Stimulated activated CD4-positive, alpha-beta T cell treated with anti-CD3 and anti-CD28 coated beads, Interleukin-4, amount 100 ng/mL, for 24 hours (primary cell): ENCODE measurements around the gene CYP2J2.
A peak's percentile ranks its signal among the peaks of the same experiment; 100 is the strongest.
"Not testable (repeated sequence)": the region's sequence is repeated elsewhere in the genome, so short reads cannot be mapped to it uniquely, and the experiment has no call there.

Source experiments
- DNase-seq: peaks from one replicate; pipeline ENCODE4 v3.0.0-alpha.2; 2020

Gene CYP2J2, protein sequence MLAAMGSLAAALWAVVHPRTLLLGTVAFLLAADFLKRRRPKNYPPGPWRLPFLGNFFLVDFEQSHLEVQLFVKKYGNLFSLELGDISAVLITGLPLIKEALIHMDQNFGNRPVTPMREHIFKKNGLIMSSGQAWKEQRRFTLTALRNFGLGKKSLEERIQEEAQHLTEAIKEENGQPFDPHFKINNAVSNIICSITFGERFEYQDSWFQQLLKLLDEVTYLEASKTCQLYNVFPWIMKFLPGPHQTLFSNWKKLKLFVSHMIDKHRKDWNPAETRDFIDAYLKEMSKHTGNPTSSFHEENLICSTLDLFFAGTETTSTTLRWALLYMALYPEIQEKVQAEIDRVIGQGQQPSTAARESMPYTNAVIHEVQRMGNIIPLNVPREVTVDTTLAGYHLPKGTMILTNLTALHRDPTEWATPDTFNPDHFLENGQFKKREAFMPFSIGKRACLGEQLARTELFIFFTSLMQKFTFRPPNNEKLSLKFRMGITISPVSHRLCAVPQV

DNA sequence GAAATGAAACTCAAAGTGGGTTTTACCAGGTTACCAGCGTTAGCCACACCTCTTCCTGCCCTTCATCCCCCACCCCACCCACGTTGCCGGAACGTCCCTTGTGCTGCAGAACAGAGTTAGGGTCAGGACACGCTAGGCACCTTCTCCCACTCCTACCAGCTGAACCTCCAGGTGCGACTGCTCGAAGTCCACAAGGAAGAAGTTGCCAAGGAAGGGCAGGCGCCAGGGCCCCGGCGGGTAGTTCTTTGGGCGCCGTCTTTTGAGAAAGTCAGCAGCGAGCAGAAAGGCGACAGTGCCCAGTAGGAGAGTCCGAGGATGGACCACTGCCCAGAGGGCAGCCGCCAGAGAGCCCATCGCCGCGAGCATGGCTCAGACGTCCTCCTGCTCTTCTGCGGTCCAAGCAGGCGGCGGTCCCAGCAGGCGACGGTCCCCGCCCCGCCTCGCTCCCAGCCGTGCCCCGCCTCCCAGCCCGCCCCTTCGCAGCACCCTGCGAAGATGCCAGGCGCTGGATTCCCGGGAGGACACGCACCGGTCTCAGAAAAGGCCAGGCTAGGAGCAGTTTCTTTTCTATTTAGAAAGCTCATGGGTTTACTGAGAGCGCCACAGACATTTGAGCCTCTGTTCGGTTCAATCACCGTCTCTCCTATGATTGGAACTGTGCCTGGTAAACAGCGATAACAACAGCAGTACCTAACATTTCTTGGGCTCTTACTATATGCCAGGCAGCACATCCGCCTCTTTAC lies at the start of gene CYP2J2:
TSS of gene CYP2J2 (minus strand) at position 393 of the 743 bp plus-strand sequence. CDS start at position 366, 27 bp downstream.
- DNase-seq, result peak; percentile 36

DNA sequence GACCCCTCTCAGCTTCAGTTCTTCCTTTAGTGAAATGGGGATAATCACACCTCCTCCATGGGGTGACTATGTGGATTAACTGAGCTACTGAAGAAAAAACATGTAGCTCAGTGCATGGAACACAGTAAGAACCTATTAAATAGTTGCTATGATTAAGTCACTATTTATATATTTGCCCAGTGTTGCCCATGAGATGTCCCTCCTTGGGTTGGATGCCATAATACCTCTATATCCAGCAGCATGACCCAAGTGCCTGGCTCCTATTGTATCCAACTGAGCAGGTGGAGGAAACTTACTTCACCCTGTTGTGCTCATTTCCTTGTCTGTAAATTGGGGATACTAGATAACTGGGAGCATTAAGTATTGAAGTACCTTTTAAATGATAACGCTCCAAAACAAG lies 47.1 kb upstream of the CYP2J2 start:
- no peak for DNase-seq

DNA sequence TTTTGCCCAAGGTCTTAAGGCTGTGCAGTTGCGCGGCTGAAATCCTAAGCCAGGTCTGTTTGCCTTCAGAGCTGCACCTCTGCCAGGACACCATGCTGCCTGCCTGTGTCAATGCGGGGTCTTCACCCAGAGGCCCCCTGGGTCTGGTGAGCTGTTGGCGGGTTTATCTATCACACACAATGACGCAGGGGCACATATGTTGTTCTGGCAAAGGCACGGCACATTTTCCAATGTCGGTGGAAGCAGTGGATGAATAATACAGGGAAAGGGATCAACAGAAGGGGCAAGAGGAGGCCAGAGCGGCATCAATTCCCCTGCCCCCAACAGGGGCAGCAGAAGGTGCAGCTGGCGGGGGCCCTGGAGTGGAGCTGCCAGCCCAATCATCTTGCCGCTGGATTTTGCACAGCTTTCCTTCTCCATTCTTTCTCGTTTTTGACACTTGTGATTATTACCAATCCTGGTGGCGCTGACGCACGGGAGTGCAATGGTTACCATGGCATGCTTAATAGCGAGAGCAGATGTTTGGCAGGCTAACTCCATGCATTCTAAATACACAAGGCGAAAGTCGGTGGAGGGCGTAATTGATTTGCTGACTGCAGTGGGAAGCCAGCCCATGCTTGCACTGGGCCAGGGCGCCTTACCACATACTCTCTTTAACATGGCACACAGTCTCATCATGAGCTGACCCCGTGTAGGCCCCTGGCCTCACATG lies 45.8 kb upstream of the CYP2J2 start:
- no peak for DNase-seq

DNA sequence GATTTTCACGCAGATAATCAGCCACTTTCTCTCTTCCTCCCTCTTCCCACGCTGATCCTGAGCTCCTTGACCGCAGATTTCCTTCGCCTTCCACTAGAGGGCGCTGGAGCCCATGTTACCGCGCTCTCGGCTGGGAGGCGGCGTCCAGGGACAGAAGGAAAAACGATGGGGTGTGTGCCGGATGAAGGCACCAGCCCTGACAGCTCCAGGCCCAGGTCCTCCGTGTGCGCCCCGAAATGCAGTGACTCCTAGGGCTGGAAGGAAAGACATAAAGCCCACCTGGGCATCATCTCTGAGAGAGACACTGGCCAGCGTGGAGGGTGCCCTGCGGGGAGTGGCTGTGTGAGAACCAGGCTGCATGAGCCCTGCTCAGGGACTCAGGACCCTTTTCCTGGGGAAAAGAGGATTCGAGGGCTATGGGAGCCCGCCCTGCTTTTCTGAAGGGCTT lies 44.9 kb upstream of the CYP2J2 start:
- DNase-seq, result peak; percentile 43

DNA sequence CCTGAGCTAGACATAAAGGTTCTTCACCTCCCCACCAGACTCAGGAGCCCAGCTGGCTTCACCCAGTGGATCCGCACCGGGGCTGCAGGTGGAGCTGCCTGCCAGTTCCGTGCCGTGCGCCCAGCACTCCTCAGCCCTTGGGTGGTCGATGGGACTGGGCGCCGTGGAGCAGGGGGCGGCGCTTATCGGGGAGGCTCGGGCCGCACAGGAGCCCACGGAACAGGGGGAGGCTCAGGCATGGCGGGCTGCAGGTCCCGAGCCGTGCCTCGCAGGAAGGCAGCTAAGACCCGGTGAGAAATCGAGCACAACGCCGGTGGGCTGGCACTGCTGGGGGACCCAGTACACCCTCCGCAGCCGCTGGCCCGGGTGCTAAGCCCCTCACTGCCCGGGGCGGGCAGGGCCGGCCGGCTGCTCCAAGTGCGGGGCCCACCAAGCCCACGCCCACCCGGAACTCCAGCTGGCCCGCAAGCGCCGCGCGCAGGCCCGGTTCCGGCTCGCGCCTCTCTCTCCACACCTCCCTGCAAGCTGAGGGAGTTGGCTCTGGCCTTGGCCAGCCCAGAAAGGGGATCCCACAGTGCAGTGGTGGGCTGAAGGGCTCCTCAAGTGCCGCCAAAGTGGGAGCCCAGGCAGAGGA lies 43.1 kb upstream of the CYP2J2 start:
- not testable (repeated sequence) for DNase-seq

DNA sequence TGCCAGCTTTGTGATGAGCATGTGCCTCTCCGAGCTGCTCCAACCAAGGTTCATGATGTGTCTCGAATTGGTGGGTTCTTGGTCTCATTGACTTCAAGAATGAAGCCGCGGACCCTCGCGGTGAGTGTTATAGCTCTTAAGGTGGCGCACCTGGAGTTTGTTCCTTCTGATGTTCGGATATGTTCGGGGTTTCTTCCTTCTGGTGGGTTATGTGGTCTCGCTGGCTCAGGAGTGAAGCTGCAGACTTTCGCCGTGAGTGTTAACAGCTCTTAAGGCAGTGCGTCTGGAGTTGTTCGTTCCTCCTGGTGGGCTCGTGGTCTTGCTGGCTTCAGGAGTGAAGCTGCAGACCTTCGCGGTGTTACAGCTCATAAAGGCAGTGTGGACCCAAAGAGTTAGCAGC lies 42.2 kb upstream of the CYP2J2 start:
- DNase-seq, result not testable (repeated sequence)

DNA sequence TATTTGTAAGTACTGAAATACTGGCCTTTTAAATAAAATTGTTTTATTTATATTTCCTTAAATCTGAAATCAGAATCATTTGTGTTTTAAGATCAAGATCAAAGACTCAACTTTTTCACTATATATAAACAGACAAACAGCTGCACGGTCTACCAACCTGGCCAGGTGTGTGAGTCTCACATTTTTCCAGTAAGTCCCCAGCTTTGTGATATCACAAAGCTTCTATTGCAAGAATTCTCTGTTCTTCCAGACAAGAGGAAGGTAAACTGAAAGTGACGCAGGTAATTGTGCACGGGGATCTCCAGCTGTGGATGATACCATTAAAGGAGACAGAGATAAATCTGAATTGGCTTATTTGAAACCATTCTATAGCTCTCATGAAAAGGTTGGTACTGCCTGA lies 41.2 kb upstream of the CYP2J2 start:
- DNase-seq, result no peak

DNA sequence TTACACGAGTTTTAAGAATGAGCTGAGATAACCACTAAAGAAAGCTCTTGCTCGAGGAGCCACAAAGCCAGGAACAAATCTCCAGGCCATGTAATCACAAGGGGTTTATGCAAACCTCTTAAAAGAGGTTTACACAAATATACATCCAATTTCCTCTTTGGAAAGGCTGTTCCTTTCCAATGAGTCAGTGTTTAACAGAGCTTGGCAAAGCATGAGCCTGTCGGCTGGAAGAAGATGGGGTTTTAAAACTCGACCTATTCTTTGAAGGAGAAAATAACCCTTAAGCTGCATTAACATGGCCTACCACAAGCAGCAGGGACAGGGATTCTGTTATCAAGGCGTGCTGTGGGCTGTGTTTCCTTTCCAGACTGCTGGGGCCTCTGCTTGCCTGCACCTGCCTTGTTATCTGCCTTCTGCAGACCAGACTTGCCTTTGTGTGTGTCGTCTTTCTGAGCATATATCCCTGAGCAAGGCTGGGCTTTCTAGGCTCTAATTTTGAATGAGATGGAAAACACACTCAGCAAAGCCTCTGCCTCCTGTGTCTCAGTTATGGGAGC lies 40.6 kb upstream of the CYP2J2 start:
- DNase-seq, result no peak

DNA sequence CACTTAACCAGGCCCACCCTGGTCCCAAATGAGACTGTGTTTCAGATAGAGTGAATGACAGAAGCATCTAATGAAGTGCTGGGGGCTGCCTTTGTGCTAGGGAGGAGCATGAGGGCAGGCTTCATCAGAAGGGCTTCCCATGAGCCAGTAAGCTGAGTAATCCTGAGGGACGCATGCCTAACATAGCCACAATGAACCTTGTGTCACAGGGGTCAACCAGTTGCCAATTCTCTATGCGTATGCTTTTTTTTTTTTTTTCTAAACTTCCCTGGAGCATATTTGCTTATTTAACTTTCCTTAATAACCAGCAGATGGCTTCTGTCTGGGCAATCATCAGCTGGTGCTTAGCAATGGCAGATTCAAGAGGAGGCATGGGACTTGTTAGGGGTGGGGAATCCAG lies 25.5 kb upstream of the CYP2J2 start:
- DNase-seq, result no peak

DNA sequence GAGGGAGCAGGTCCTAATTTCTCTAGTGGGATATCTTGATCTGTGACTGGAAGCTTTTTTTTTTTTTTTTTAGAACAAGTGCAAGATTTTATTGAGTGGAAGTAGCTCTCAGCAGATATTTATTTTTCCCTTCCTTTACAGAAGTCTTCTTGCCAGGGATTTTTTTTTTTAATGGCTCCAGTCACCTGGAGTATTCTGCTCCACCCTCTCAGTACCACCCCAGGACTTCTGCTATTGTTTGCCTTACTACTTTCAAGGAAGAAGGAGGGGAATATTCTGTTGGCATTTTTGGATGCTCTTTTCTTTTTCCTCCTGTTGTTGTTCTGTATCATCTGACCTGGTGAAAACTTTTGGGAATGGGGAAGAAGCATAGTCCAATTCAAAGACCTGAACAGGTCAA lies 23.1 kb upstream of the CYP2J2 start:
- no peak for DNase-seq

DNA sequence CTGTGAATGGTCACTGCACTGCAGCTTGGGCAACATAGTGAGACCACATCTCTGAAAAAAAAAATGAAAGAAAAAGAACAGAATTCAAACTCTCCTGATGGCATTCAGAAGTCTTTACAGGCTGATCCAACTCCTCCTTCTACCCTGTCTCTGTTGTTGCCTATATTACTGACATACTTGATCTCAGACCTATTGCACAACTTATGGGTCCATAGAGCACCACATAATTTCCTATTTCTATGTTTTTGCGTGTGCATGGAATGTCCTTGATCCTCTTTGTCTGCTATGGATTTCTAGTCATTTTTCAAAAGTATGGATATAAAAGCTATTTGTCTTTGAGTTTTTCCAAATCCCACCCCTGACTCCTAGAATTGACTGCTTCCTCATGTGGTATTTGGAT lies 22.4 kb upstream of the CYP2J2 start:
- DNase-seq, result no peak

DNA sequence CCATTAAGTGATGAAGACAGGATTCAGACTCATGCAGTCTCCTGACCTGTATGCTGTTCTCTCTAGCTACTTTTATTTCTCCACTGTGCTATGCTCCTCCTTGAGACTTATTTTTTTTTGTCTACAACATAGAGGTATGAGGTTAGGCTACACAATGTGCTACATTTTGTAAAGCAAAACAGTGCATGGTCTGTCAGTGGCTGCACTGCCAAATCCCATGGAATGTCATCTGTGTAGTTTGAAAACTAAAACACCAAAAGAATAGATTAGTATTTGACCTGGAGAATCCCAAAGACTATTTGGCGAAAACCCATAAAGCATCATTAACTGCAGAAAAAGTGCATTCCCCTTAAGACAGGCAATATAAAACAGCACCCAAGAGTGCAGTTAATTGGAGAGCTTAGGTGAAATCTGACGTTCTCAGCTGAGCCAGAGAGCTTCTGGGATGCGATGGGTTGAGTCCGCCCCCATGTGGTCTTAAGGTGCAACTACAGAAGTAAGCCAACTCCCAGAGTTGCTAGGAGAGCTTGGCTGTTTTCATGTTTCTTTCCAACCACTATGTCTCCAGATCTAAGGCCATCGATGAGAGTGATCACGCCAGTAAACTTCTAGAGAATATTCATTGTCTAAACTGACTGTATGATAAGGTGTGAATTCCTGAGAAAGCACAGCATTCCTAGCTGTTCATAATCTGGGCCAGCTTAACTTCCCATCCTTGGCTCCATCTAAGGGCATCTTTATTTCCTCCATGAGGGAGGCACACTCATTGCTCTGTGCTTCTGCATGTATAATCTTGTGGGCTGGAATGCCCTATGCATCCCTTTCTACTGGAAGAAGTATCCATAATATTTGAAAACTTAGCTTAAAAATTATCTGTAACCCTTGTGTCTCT lies 20.7 kb upstream of the CYP2J2 start:
- peak; percentile 52 for DNase-seq

DNA sequence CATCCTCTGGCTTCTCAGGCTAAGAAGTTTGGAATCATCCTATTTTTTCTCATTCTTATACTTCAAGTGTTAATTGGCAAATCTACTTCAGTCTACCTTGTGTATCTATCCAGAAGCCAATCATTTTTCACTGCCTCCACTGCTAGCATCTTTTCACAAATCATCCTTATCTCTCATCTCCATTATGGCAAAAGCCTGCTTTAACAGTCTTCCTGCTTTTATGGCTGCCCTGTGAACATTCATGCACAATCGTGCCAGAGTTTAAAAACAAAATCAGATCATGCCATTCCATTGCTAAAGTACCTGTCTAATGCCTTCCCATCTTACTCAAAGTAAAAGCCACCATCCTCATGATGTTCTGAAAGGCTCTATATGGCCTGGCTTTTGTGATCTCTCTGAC lies 19.2 kb upstream of the CYP2J2 start:
- DNase-seq, result no peak

DNA sequence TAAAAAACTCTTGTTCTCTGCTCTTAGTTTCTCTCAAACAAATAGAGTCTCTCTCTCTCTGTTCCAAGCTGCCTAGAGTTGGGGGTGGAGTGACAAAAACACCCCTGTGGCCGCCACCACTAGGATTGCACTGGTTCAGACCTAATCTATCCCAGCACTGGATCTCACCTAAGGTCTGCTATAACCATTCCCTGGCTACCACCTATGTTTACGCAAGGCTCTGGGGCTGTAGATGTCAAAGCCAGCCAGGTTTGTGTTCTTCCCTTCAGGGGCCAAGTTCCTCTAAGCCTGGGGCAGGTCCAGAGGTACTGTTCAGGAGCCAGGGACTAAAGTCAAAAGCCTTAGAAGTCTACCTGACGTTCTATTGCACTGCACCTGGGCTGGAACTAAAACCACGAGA lies 12.8 kb upstream of the CYP2J2 start:
- no peak for DNase-seq

DNA sequence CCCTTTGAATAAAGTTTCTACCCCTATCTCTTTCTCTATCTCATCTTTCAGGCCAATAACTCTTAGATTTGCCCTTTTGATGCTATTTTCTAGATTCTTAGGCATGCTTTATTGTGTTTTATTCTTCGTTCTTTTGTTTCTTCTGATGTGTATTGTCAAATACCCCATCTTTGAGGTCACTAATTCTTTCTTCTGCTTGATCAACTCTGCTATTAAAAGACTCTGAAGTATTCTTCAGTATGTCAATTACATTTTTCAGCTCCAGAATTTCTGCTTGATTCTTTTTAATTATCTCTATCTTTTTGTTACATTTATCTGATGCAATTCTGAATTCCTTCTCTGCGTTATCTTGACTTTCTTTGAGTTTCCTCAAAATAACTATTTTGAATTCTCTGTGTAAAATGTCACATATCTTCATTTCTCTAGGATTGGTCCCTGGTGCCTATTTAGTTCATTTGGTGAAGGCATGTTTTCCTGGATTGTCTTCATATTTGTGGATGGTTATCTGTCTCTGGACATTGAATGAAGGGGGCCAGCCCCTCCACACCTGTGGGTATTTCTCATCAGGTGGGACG lies 11.2 kb upstream of the CYP2J2 start:
- no peak for DNase-seq

DNA sequence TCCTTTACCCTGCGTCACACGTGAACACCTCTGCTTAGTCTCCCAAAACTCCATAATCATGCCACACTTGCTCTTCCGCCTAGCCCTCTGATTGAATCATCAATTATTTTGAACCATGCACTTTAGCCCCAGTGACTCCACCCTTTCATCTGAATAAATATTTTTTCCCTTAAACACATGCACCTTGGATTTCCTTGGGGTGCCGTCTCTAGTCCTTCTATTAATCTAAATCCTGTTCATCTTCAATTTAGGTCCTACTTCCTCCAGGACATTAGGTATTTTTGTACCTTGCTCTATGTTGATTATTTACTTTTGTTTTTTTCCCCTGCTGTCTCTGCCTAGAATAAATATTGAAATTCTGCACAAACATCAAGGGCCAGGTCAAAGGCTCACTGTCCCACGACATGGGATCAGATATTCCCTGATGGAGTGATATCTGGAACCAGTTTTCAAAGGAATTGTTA lies 9.8 kb upstream of the CYP2J2 start:
- no peak for DNase-seq

DNA sequence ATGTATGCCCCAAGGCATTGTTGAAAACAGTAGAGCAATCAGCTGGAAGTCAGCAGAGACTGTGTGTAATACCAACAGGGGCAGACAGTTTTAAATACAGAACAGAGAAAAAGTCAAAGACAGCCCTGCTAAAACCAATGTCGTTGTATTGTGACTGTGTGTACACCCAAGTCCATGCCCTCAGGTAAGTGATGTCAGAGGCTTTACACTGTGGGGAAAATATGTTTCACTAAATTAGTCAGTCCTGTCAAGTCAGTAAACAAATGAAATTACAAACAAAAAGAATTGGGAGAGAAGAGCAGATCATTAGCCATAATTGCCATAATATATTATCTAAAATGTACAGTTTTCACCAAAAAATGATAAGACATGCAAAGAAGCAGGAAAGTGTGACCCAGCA lies 2.4 kb upstream of the CYP2J2 start:
- no peak for DNase-seq

DNA sequence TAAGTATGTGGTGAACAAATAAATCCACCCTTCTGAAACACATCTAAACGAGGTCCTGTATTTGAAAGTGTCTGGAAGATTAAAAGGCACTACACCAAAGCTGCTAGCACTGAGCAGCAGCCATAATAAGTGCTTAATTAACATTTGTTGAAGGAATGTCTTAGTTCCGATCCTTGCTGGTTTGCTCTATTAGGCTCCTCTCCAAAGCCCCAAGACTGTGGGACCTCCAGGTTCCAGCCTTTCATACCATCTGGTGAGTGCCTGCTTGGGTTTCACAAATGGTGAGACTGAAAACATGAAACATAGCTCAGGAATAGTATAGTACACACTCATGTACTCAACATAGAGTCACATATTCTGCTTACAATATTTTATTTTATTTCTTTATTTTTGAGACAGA lies 640 bp upstream of the CYP2J2 start:
- no peak for DNase-seq

DNA sequence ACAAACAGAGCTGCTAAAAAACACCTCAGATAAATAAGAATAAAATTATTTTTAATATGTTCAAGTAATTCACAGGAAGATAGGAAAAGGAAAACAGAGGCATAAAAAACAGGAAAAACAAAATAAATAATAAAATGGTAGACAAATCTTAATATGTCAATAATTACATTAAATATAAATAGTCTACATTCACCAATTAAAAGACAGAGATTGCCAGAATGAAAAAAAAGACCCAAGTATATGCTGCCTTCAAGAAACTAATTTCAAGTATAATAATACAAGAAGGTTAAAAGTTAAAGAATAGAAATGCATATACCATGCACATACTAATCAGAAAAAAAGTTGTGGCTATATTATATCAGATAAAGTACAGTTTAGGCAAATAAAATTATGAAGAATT lies 1.9 kb downstream of the CYP2J2 start:
- DNase-seq, result no peak

DNA sequence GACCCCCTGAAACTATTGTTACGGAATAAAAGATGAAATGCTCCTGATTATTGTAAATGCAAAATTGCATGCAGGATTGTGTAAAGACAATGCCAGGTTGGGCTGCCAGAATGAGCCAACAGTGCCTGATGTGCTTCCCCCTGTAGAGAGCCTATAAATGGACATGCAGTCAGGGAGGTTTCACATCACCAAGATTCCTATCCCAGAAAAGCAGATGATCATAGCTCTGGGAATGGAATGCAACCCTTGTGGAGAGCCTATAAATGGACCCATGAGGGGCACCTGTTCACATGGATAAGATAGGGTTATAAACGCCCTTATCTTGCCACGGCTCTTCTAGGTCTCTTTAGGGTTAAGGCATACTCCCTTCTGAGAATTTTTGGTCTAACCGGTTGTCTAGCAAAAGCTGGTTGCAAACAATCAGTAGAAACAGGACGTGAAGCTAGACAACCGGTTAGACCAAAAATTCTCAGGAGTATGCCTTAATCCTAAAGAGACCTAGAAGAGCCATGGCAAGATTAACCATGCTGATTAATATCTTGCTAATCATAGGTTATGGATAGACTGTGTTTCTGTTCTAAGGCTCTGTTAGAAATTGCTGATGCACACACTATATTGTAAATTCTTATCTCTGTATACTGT lies 5.2 kb downstream of the CYP2J2 start:
- not testable (repeated sequence) for DNase-seq

DNA sequence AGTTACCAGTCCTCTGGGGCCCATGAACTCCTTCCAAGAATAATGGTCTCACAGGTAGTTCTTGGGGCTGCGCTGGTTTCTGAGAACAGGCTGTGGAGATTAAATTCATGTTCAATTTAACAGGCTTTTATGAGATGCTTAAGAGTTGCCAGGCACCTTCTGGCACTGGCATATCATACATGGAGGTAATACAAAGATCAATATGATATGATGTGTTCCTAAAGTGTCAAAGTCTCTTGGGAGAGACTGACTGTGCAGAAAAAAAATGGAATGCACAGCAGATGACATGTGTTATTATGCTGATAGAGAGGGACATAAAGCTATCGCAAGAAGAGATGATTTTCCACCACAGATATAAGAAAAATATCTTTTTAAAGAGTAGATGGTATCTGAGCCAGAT lies 6.8 kb downstream of the CYP2J2 start:
- DNase-seq, result no peak
